ENCODE data around the gene ERICH6B.

Gene ERICH6B

DNA sequence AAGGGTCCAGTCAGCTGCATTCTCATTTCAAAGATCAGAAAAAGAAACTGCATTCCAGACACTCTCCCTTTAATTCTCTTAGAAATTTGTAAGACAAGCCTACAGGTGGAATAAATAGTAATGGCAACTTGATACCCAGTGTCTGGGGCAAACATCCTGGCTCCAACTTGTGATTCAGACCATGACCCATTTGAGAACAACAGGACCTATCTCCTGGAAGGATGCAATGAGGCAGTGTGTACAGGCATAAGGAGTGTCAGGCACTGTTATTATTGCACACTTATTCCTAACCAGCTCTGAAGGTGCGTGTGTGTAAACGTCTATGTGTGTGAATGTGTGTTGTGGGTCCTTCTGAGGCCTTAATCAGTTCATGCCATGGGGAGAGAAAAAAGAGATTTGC is 13.9 kb downstream of the ERICH6B start:
- no peak for DNase-seq (ENCODE audit: low spot score)

DNA sequence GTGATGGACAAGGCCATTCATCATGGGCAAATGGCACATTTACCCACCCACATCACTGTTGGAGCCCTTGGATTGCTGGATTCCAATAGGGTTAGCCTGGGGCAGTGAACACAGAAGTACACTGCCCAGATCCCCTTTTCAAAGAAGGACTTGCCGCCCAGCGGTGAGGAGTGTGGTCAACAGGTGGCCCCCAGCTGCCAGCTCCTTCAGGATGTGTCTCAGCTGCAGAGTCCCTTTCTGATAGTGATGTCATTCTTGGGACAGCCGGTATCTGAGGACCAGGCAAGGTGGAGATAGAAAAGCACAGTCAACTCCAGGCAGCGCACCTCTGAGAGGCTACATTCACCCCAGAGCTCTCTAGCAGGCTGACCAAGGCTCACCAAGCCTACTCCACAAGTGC is 16.9 kb downstream of the ERICH6B start:
- DNase-seq (ENCODE audit: low spot score) = no peak

DNA sequence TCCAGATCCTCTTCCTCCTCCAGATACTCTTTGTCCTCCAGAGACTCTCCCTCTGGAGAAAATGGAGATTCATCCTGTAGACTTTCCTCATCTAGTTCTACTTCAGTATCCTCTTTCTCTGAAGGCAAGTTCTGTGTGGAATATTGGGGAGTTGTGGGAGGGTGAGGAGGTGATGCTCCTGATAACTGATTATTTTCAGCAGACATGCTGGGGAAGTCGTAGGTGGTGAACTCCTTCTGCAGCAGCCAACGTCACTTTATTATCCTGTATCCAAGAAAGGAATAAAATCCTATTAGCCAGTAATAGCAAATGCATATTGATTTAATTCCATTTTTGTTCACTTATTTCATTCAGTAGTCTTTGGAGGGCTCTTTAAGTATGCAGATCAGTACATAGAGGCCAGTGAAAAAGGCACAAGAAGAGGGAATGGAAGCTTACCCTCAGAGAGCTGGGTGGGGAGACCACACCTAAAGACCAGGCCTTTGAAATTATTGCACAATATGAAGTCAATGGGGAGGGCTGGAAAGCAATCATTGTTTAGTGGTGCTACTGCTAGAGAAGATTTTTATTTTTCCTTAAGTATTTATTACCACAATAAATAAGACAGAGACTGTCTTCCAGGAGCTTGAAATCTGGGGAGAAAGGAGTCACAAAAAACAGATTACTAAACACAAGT is 18.6 kb downstream of the ERICH6B start:
- DNase-seq (ENCODE audit: low spot score) = no peak

DNA sequence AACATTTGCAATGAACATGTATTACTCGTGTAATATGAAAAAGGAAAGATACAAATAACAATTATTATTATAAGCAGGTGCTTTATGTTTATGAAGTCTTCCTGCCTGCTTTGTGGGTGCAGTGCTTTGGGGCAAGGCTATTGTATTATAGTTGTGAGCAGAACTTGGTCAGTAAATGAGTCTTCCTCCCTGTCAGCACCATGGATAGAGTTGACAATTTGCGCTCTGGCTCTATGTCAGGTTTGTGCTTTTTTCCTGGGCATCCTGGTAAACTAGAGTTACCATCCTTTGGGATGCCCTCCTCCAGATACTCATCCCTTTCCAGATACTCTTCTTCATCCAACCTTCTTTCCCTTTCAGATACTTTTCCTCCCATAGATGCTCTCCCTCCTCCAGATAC is 19.6 kb downstream of the ERICH6B start:
- DNase-seq (ENCODE audit: low spot score) = no peak

DNA sequence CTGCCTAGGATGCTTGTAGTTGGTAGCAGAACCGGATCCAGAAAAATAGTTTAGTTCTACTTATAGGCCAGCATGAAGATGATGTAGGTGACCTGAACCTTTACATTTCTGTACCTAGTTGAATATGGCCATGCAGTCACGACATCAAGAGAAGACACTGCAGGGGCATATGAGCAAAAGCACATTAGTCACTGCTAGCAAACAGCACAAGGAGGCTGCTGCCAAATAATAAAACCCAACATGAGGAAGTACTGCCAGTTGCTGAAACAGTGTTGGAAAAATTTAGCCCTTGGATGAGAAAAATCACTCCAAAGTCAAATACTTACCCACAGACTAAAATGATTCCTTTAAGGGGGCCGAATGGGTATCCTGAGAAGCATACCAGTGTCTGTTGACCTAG is 20.8 kb downstream of the ERICH6B start:
- DNase-seq (ENCODE audit: low spot score) = no peak

DNA sequence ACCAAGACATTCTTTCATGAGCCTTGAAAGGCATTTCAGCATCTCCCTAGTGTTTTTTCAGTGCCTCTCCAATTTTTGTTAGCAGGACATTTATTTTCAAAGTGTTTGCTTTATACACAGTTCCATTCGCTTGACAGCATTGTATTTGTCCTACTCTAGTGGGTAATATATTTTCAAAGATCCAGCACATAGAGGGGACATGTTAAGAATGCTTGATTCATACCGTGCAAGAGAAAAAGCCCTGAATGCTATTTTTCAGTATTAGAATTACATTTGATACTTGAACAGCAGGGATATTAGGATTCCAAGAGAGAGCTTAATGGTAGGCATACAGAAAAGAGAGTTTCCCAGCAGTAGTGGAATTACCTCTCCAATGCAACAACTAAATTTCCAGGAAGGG is 21.3 kb downstream of the ERICH6B start:
- DNase-seq (ENCODE audit: low spot score) = no peak

DNA sequence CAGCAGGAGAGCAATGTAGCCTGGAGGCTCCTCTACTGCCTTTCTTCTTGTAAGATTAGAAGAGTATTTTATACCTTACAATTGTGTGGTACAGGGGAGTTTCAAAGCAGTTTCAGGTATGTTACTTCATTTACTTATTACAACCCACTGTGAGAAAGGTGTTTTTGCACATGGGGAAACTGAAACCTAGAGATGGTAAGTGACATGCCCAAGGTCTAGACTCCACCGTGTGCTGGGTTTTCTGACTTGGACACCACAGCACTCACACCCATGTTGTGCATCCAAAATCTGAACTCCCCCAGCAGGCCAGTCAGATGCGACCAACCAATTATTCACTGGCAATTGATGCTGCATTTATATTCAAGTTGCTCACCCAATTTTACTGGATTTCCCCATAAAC is 22.8 kb downstream of the ERICH6B start:
- DNase-seq (ENCODE audit: low spot score) = no peak

DNA sequence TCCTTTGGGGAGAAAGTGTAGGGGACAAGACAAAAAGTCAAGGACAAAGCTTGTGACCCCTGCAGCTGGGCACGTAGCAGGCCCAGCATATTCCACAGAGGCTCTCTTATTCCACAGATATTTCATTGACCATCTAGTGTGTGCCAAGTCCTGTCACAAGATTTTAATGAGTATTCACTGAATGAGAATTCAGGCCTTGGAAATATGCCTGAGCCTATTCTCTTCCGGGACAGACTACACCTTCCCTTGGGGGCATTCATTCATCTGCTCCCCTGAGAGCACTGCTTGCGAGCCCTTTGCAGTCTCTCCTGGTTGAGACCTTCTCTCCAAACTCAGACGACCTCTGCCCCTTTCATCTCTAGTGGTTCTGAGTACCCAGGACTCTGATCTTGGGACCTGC is 25.5 kb downstream of the ERICH6B start:
- DNase-seq (ENCODE audit: low spot score) = no peak

DNA sequence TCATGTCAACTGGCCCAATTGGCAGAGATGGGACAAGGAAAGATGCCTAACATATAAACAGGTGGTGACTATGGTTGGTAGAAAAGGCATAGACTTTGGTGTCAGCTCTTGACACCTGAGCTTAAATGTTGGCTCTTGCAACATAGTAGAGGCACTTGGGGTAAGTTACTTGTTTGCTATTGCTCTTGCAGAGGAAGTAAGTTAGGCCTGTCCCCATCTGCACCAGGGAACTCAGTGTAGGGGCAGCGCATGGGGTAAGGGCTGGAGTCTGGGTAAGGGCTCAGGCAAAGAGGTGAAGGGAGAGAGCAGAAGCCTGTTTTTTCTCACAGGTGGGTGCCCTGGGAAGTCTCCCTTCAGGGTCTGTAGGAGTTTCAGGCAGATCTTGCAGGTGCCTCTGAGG is 27.6 kb downstream of the ERICH6B start:
- no peak for DNase-seq (ENCODE audit: low spot score)

DNA sequence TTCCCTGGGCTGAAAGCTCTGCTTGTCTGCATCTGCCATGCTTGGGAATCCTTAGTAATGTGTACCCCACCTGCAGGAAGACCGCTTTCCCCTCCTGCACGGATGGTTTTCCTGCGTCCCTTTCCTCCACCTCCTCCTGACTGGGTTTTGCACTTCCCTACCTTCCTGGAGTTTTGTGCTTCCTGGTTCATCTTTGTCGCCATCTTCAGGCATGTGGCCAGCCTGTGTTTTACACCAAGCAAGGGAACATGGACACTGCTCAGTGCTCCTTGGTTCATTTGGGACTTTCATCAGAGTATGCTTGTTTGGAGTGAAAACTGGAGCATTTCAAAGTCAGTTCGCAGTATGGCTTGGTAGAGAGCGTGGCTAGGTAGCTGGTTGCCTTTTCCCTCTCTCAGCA is 30.7 kb downstream of the ERICH6B start:
- DNase-seq (ENCODE audit: low spot score) = no peak

DNA sequence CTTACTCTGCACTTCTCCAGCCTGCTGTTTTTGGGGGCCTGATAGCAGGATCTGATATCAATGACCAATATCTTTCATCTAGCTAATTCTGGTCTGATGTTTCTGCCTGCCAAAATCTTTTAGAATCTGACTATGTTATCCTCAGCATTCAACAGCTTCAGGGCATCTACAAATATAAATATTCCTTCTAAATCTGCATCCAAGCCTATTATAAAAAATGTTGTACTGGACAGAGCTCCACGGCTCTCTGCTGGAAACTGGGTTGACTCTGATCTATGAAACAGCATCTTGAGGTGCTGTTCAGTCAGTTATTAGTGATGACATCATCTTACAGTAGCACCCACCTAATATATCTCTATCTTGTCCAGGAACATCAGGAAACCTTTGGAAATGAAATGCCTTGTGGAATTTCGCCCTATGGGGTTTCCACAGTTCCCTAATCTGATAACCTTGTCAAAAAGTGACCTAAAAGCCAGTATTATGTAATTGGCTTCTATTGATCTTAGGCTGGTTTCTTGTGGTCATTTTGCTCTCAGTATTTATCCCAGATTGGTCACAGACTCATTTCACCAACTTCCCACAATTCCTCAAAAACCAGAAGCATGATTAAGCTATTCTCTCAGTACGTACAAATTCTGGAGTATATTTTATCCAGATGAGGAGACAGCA is 33.0 kb downstream of the ERICH6B start:
- DNase-seq (ENCODE audit: low spot score) = no peak

DNA sequence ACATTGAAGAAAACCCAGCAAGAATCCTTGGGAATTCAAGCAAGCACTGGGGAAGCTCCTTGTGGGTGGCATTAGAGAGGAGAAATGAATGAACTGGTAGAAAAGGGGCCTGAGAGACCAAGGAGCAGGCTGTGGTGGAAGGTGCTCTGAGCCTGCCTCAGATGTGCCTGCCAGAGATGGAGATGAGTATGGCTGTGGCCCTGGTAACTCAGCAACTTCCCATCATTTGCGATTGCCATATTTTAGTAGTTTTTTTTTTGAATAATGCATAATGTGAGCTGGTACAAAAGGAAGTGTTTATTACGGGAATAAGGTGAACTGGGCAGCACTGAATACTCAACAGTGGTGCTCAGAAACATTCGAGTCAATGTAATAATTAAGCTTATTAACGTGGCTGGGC is 39.1 kb downstream of the ERICH6B start:
- no peak for DNase-seq (ENCODE audit: low spot score)

DNA sequence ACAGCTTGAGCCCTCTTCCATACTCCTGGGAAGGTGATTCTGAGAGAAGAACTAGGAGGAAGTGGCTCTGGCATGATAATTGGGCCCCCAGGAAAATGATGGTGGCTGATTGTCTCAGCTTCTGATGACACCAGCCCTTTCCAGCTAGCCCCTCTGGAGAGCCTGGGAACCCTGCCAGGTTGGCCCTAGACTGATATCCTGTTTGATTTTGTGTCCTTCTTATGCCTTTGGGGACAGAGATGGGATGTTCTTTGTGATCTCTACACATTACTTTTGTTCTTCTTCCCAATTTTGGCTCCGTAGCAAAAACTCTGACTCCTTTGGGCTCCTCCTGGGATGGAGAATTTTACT is 39.7 kb downstream of the ERICH6B start:
- no peak for DNase-seq (ENCODE audit: low spot score)

DNA sequence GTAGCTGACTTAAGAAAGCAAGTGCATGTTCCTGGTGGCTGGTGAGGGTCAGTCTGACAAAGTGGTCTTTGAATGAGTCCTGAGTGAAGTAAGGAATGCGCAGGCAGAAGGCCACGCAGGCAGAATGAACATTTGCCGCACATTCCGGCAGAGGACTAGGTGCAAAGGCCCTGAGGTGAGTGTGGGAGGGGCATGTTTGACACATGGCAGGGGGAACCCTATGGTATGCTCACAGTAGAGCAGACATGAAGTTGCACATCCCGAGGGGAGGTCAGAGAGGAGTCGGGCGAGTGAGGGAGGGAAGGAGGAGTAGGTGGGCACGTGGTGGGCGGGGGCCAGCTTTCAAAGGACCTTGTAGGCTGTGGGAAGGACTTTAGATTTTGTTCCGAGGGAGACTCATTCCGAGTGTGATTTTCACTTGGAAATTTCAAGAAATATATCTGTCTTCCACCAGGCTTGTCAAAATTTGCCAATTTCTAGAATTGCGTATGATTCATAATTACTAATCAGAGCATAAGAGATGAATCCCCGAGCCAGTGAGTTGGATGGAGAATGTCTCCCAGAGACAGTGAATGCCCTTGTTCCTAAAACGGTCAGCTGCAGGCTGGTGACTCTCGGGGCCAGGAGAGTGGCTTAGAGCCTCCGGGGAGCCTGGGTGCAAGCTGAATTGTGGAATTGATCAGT is 40.3 kb downstream of the ERICH6B start:
- no peak for DNase-seq (ENCODE audit: low spot score)

DNA sequence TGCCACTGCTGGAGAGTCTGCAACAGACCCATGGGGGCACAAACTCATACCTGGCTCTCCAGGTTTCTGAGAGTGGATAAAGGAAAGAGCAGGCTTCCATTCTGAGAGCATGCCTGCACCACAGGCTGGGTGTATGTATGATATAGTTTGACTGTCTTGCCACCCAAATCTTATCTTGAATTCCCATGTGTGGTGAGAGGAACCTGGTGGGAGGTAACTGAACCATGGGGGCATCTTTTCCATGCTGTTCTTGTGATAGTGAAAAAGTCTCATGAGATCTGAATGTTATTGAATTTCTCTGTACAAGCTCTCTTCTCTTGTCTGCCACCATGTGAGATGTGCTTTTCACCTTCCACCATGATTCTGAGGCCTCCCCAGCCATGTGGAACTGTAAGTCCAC is 50.2 kb downstream of the ERICH6B start:
- DNase-seq (ENCODE audit: low spot score) = no peak

DNA sequence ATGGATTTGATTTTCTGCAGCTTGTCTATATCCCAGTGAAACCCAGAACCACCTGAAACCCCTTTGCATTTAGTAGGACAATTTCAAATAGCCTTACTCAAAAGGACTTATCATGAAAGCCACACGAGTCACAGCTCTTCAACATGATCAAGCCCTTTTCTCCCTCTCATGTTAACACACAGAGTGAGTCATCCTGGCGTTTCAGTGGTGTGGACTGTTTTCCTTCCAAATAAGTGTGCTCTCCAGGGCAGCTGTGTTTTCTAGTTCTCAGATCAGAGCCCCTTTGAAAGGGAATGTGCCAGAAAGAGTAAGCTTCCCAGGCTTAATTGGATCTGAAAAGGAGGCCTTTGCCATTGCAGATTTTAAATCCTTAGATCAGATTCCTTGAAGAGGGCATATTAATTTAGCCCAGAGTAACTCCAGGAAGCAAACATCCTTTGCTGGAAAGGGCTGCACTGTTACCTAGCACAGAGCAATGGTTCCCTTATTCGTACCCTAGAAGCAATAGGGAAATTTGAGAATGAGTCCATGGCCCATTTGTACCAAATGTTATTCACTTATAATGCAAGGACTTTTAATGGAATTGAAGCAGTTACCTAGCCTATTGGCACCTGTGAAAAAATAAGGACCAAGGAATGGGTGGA is 51.3 kb downstream of the ERICH6B start:
- DNase-seq (ENCODE audit: low spot score) = no peak

DNA sequence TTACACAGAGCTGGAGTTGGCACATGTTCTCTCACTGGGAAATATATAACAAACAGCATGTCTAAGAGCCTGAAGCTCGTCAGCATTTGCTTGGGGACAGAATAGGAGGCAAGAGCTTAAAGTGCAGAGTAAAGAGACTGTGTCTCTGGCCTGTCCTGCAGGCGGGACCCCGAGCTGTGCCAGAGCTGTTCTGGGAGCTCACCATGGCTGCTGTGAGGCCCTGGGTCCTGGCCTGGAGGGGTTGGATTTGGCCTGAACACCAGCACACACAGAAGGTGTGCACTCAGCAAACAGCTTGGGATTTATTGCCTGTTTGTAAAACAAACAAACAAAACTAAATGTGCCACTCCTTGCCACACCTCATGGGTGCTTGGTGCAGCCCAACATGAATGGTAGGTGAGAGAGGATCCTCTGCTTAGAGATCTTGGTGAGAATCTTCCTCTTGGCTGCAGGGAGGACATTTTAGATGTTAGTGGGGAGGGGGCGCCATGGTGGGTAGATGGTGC is 60.9 kb downstream of the ERICH6B start:
- DNase-seq (ENCODE audit: low spot score) = no peak

DNA sequence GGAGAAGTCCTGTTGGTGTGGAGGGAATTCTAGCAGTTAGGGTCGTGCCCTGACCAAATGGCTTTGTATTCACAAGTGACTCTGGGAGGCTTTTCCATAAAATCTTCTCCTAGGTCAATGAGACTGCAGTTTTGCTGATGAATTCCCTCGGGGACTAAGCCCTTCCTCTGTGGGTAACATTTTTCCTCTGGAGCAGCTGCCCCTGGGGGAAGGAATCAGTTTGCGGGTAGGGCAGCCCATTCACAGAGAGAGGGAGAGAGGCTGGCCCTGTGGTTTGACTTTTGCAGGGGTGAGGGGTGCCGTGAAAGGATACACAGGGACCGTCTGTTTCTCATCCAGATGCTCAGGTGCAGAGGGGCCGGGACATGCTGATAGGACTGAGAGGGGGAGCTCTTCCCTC is 67.3 kb downstream of the ERICH6B start:
- no peak for DNase-seq (ENCODE audit: low spot score)

DNA sequence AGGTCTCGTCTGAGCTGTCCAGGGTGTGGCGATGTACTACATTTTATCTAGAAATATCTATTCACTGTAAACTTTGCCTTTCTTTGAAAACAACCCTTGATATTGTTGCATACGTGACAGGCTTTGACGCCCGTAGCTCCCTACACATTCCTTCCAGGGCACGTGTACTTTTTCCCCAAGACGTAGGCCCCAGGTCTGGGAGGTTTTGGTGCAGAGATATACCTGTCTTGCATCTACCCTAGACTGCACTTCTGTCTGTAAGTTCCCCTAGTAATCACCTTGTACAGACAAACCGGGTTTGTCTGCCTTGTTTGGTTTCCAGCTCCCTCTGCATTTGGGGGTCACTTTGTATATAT is 69.2 kb downstream of the ERICH6B start:
- no peak for DNase-seq (ENCODE audit: low spot score)

DNA sequence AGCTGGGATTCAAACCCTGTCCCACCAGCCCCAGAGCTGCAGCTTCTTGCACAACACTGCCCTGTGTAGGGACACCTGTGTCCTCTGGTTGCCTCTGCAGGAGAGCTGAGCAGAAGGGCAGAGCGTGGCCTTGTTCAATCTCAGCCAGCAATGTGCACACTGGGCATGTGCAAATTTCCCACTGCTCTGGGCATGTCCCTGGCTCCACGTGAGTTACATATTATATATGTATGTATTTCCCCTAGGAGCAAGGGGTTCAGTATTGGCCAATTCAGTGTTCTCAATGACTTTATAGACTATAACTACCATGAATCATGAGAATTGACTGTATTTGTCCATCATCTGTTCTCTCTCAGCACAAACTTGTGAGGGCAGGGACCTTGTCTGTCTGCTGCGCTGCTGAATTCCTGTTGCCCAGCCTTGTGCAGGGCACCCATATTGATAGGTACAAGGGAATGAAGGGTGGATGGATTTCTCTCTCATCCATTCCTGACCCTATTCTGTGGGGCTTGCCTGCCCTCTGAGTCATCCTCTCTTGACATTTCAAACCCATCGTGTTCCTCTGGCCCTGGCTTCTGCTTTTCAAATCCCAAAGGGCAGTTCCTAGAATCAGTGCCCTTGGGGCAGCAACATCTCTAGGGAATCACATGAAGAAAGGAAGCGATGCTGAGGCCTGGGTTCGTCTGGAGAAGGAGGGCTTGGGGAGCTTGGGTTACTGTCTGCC is 69.7 kb downstream of the ERICH6B start:
- DNase-seq (ENCODE audit: low spot score) = no peak

DNA sequence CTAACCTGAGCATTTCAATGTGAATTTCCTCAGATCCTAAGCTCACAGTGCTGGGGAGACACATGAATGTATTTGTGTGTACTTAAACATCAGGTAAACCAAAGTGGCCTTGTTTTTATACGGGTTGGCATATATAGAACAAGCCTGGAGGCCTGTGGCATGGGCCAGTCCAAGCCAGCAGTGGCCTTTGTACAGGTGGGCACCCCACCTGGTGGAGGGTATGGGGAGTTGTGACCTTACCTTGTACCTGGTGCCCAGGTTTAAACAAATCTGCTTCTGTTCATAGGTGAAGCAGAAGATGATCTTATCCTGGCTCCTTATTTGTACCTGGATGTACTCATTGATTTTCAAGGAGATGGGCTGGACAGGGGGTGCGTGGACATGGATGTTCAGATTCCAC is 71.0 kb downstream of the ERICH6B start:
- no peak for DNase-seq (ENCODE audit: low spot score)

DNA sequence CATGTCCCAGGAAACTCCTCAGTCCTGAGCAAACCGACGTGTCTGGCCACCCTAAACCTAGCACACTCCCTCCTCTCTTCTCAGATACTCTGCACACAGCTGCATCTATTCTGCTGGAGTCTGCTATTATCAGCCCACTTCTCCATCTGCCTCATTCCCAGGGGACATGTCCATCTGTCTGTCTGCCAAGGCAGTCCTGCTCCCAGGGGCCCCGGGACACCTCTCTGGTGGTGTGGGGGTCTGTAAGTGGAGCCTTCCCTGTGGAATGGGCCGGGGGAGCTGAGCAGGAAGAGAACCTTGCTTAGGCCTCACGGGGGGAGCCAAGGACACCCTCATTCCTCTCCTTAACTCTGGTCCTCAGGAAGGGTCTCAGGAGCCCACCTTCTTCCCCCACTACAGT is 72.7 kb downstream of the ERICH6B start:
- DNase-seq (ENCODE audit: low spot score) = no peak

Data from LoVo (cell line).